Stimulated activated CD4-positive, alpha-beta T cell treated with anti-CD3 and anti-CD28 coated beads, Interleukin-15, amount 100 ng/mL, for 1 hour (primary cell): ENCODE measurements around the gene SLC11A1.

Source experiments
- DNase-seq, 2 donors: peaks; one replicate each; pipeline ENCODE4 v3.0.0-alpha.2; 2020; ENCODE audit warnings: low read depth in 1 of 2, low spot score in 1 of 2

The SLC11A1 gene

GRCh38 chr2:218403810-218404209, 21.7 kb downstream of the SLC11A1 start:
- no peak for DNase-seq

GRCh38 chr2:218404351-218405085, 22.4 kb downstream of the SLC11A1 start:
- DNase-seq: no peak

GRCh38 chr2:218405086-218405745, 23.1 kb downstream of the SLC11A1 start:
- DNase-seq: no peak

GRCh38 chr2:218405746-218406208, 23.7 kb downstream of the SLC11A1 start:
- no peak for DNase-seq

- DNase-seq: peak; percentile 86 to 90
These were observed 24.3 kb downstream of the SLC11A1 start for GRCh38 chr2:218406209-218406948.

GRCh38 chr2:218406949-218407618, 25.0 kb downstream of the SLC11A1 start:
- peak; percentile 30 to 37 for DNase-seq

- DNase-seq: no peak
These were observed 25.6 kb downstream of the SLC11A1 start for GRCh38 chr2:218407717-218408116.

GRCh38 chr2:218418321-218418716, 36.2 kb downstream of the SLC11A1 start:
- DNase-seq: no peak

GRCh38 chr2:218418717-218419458, 36.8 kb downstream of the SLC11A1 start, which contains the start of gene VIL1:
TSS of gene VIL1 (plus strand) at chr2:218419123. CDS start at chr2:218423779, 4,656 bp downstream.
- DNase-seq: no peak

GRCh38 chr2:218419630-218420216, 37.6 kb downstream of the SLC11A1 start:
- no peak for DNase-seq

- no peak for DNase-seq
These were observed 39.0 kb downstream of the SLC11A1 start for GRCh38 chr2:218421027-218421426.

- DNase-seq: no peak
These were observed 40.5 kb downstream of the SLC11A1 start for GRCh38 chr2:218422403-218423086.

- DNase-seq: no peak
These were observed 41.5 kb downstream of the SLC11A1 start for GRCh38 chr2:218423584-218423983.

GRCh38 chr2:218425531-218425930, 43.5 kb downstream of the SLC11A1 start:
- DNase-seq: no peak

GRCh38 chr2:218427741-218428140, 45.7 kb downstream of the SLC11A1 start:
- DNase-seq: no peak

- no peak for DNase-seq
These were observed 46.9 kb downstream of the SLC11A1 start for GRCh38 chr2:218428846-218429558.

GRCh38 chr2:218429911-218430692, 48.0 kb downstream of the SLC11A1 start:
- DNase-seq: no peak

- no peak for DNase-seq
These were observed 48.6 kb downstream of the SLC11A1 start for GRCh38 chr2:218430721-218431120.
